ENCODE data around the gene RGPD4.
A peak's percentile ranks its signal among the peaks of the same experiment; 100 is the strongest.

RGPD4 gene

DNA sequence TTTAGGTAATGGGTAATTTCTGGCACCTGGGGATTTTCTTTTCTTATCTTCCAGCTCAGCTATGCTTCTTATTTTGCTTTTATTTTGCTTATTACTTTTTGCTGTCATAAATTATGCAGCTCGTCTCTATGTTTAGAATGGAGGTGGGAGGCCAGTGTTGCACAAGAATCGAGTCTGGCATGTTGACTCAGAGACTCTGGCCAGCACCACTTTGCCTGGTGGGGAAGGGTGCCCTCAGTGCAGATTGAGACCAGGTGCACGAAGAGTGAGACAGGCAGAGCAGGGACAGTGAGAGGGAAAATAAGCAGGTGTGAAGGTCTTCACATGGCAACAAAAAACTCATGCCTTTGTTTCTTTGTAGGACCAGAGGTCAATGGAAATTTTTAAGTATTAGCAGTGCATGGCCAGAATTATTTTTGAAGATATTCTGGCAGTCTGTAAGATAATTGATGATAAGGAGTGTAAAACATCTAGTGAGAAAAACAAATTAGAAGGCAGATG lies 100.4 kb downstream of the RGPD4 start:
- no peak for DNase-seq (ENCODE audit: low read depth, low spot score)

DNA sequence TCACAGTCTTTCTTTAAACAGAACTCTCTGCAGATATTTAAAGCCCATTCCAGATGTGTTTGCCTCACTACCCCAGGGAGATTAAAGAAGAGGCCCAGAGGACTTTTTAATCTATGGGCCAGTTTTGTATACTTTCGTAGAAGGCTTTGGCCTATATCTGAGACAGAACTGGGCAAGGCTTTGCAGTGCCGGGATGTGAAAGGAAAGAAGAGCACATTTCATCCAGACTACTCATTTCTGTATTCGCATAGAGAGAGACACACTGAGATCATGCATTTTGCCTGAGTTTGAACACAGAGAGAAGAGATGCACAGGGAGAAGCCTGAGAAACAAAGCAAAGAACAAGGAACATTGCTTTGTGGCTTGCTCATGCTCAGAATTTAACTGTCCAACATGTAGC lies 104.7 kb downstream of the RGPD4 start:
- DNase-seq (ENCODE audit: low read depth, low spot score) = no peak

DNA sequence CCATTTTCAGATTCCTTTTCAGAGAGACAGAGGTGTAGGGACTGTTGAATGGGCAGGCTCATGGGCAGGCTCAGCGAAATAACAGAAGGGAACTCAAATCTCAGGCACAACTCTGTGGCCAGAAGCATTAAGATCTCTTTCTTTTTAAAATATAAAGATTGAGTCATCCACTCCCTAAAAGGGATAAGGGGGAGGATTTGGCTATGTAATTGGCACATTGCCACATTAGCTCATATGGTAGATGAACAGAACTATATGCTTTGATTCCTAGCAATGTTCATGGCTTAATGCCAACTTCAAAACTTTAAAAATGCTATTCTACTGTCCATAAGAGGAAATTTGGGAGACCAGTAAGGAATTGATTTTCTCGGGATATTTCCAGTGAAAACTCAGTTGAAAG lies 105.8 kb downstream of the RGPD4 start:
- peak; percentile 4 for DNase-seq (ENCODE audit: low read depth, low spot score)

DNA sequence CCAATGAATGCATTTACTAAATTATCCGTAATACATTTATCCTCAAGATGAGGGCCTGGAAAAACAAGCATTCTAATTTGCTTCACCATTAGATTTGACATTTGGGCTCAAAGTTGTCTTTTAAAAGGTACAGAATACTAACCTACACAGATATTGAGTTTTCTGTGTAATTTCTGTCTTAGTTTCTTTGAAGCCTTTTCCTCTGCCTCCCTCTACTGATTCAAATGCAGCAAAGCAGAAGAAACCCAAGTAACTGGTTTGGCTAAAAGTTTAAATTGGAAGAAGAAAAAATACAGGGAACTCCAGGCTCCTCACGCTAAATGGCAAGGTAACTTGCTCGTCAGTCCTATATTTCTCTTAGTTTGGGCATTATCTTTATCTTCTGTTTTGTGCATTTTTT lies 106.3 kb downstream of the RGPD4 start:
- DNase-seq (ENCODE audit: low read depth, low spot score) = peak; percentile 25

DNA sequence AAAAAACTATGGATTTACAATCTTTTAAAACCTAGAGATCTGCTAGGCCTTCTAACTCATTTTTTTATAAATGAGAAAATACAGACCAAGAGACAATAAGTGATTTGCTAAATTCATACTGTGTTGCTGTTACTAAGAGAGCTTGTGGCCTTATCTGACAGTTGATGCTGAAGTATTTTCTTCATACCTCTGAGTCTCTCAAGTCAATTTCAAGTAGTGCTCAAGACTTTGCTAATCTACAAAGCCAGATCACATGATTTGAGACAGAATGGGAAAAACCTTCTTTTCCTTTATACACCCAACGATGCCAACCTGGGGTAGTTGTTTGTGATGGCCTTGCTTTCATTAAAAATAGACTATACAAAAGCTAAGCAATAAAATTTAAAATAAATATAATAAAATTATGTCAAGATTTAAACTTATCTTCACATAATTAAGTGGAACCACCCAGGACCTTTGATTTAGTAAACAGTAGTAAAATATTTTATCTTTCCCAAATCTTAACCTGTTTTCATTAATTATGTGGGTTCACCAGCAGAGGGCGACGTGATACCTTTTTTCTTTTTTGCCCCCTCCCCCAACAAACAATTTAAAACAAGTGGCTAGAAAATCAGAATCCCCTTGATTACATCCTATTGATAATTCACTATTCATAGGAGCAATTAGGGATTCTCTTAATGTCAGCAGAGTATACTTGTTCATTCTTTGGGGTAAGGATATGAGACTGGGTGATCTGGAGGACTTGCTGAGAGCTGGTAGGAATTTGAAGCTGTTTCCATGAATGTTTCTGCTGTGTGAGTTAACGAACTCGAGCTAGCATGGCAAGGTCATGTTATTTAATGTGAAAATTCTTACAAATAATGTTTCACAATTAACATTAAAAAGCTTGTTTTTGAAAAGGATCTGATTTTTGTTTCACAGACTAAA lies 110.0 kb downstream of the RGPD4 start:
- DNase-seq (ENCODE audit: low read depth, low spot score) = peak; percentile 3

Data from astrocyte of the hippocampus (primary cell).